H7 (cell line): ENCODE measurements around the gene ZCWPW1. TPM values are rescaled to one million over a fixed set of nuclear protein-coding genes. Genes with fewer than 3 reads are reported as not detected.
"Not testable (repeated sequence)": the region's sequence is repeated elsewhere in the genome, so short reads cannot be mapped to it uniquely, and the experiment has no call there.

Experiments used
- DNase-seq: peaks from one replicate; pipeline ENCODE4 v3.0.0; 2012
- H3K27me3 ChIP-seq: 2 replicates; pipeline ENCODE4 v1.6.0; 2011; ENCODE audit warnings: mild to moderate bottlenecking, low read length; ENCODE audit not compliant: control insufficient read depth, insufficient read depth
- H3K36me3 ChIP-seq: replicated peaks from 2 replicates; pipeline ENCODE4 v1.5.1; 2011; ENCODE audit warnings: low read length; ENCODE audit not compliant: control insufficient read depth, insufficient read depth
- H3K4me3 ChIP-seq: 2 replicates; pipeline ENCODE4 v1.5.1; 2011; ENCODE audit warnings: low read depth, mild to moderate bottlenecking, control low read depth, low read length, moderate library complexity; ENCODE audit not compliant: insufficient read depth
- total RNA-seq: library from RNA; depleted of rRNA; stranded (reverse); fragments of >200 nt; shearing (Covaris generic); gene quantifications from 2 replicates; pipeline ENCODE4 v1.2.3, GENCODE V29; 2014

The ZCWPW1 gene
- total RNA-seq, 1 experiment from 2014 or later = 0.87 TPM

GRCh38 chr7:100389437-100390088 is 38.9 kb downstream of the ZCWPW1 start:
- no peaks in the 10 kb centered on the region for H3K36me3 ChIP-seq
- no peak for DNase-seq
- no peak overlapping the region for H3K4me3 ChIP-seq
- no peaks in the 10 kb centered on the region; the same call in 1 of the 2 replicates for H3K27me3 ChIP-seq

GRCh38 chr7:100387695-100388094 is 40.8 kb downstream of the ZCWPW1 start:
- DNase-seq = no peak
- Histone ChIP-seq H3K36me3 (no peaks in the 10 kb centered on the region; the same call in 1 of the 2 replicates), H3K27me3 (no peaks in the 10 kb centered on the region), H3K4me3 (no peak overlapping the region)

GRCh38 chr7:100386940-100387339 is 41.6 kb downstream of the ZCWPW1 start:
- Histone ChIP-seq H3K36me3 (no peaks in the 10 kb centered on the region; the same call in 1 of the 2 replicates), H3K27me3 (no peaks in the 10 kb centered on the region), H3K4me3 (no peak overlapping the region)
- DNase-seq = no peak

GRCh38 chr7:100384628-100385294 is 43.7 kb downstream of the ZCWPW1 start:
- no peaks in the 10 kb centered on the region; the same call in 1 of the 2 replicates for H3K36me3 ChIP-seq
- no peak for DNase-seq
- no peaks in the 10 kb centered on the region for H3K27me3 ChIP-seq
- no peak overlapping the region for H3K4me3 ChIP-seq

GRCh38 chr7:100382234-100382853 is 46.2 kb downstream of the ZCWPW1 start:
- H3K4me3 ChIP-seq, H3K27me3 ChIP-seq, DNase-seq, H3K36me3 ChIP-seq: not testable (repeated sequence)

GRCh38 chr7:100381531-100382233 is 46.8 kb downstream of the ZCWPW1 start:
- DNase-seq, H3K27me3 ChIP-seq, H3K36me3 ChIP-seq: not testable (repeated sequence)
- peak overlapping the region; percentile 14; the same call in 1 of the 2 replicates for H3K4me3 ChIP-seq

- no peak for DNase-seq
- no peaks in the 10 kb centered on the region; the same call in 1 of the 2 replicates for H3K36me3 ChIP-seq
Measured at GRCh38 chr7:100380196-100380595, 48.3 kb downstream of the ZCWPW1 start.

GRCh38 chr7:100378114-100378755 is 50.3 kb downstream of the ZCWPW1 start:
- H3K36me3 ChIP-seq = no peaks in the 10 kb centered on the region; the same call in 1 of the 2 replicates
- H3K27me3 ChIP-seq = no peaks in the 10 kb centered on the region
- no peak for DNase-seq
- no peak overlapping the region for H3K4me3 ChIP-seq

More at GRCh38 chr7:100380196-100380595, 48.3 kb downstream of the ZCWPW1 start:
- Histone ChIP-seq H3K4me3 (no peak overlapping the region), H3K27me3 (no peaks in the 10 kb centered on the region)

GRCh38 chr7:100376066-100376465 is 52.4 kb downstream of the ZCWPW1 start:
- Histone ChIP-seq H3K4me3 (no peak overlapping the region), H3K36me3 (no peaks in the 10 kb centered on the region), H3K27me3 (no peaks in the 10 kb centered on the region)
- no peak for DNase-seq

- Histone ChIP-seq H3K27me3 (no peaks in the 10 kb centered on the region), H3K4me3 (no peak overlapping the region), H3K36me3 (no peaks in the 10 kb centered on the region)
- DNase-seq = no peak
Measured at GRCh38 chr7:100374601-100375000, 53.9 kb downstream of the ZCWPW1 start.

- not testable (repeated sequence) for DNase-seq
Measured at GRCh38 chr7:100373870-100374598, 54.5 kb downstream of the ZCWPW1 start.

GRCh38 chr7:100373261-100373831 is 55.2 kb downstream of the ZCWPW1 start, which contains the start of gene PILRA:
Gene PILRA, plus strand, starts transcription at chr7:100373487. Its CDS starts 170 bp downstream, at chr7:100373657.
- DNase-seq = no peak
- H3K36me3 ChIP-seq = no peaks in the 10 kb centered on the region
- H3K27me3 ChIP-seq = no peaks in the 10 kb centered on the region
- no peak within 1 kb of the TSS for H3K4me3 ChIP-seq

More at GRCh38 chr7:100373870-100374598, 54.5 kb downstream of the ZCWPW1 start:
- not testable (repeated sequence) for H3K36me3 ChIP-seq, H3K27me3 ChIP-seq, H3K4me3 ChIP-seq

GRCh38 chr7:100372694-100373093 is 55.8 kb downstream of the ZCWPW1 start:
- Histone ChIP-seq H3K36me3 (no peaks in the 10 kb centered on the region), H3K4me3 (no peak overlapping the region), H3K27me3 (no peaks in the 10 kb centered on the region)
- no peak for DNase-seq
